HG02943 (cell line): ENCODE data around the gene CRKL.

ENCODE experiments used
- ATAC-seq: cut with Tn5 transposase; IDR thresholded peaks from one replicate; pipeline ENCODE4 v1.9.1; 2021; ENCODE audit warnings: mild to moderate bottlenecking, low read depth, moderate library complexity; ENCODE audit not compliant: unreplicated experiment

CRKL gene

GRCh38 chr22:20993304-20994127 lies 76.3 kb downstream of the CRKL start:
- no peak for ATAC-seq

GRCh38 chr22:20994128-20994901 lies 77.1 kb downstream of the CRKL start:
- ATAC-seq: no peak

GRCh38 chr22:20994902-20995241 lies 77.7 kb downstream of the CRKL start:
- no peak for ATAC-seq

GRCh38 chr22:20995329-20996030 lies 78.3 kb downstream of the CRKL start:
- no peak for ATAC-seq

- no peak for ATAC-seq
These were observed 78.8 kb downstream of the CRKL start for GRCh38 chr22:20996031-20996410.

- no peak for ATAC-seq
These were observed 79.7 kb downstream of the CRKL start for GRCh38 chr22:20996598-20997535.

GRCh38 chr22:20997536-20998257 lies 80.5 kb downstream of the CRKL start:
- no peak for ATAC-seq

- no peak for ATAC-seq
These were observed 81.5 kb downstream of the CRKL start for GRCh38 chr22:20998411-20999336.

- ATAC-seq: no peak
These were observed 82.4 kb downstream of the CRKL start for GRCh38 chr22:20999350-21000206.

GRCh38 chr22:21000207-21000986 lies 83.2 kb downstream of the CRKL start:
- ATAC-seq: no peak

- peak; percentile 2 for ATAC-seq
These were observed 83.9 kb downstream of the CRKL start for GRCh38 chr22:21000987-21001600.

GRCh38 chr22:21001601-21002325 lies 84.6 kb downstream of the CRKL start, which contains the start of gene THAP7:
Gene THAP7 (minus strand): TSS chr22:21002118. CDS start chr22:21001911, 207 bp downstream.
- ATAC-seq: peak; percentile 81
